VCaP (cell line): ENCODE results near the gene REP15.
"Not testable (repeated sequence)": the region's sequence is repeated elsewhere in the genome, so short reads cannot be mapped to it uniquely, and the experiment has no call there.

Source experiments
- H3K27ac ChIP-seq: fragments of 450-650 bp; 2 replicates; pipeline ENCODE4 v1.5.1; 2017
- CTCF ChIP-seq: fragments of 450-650 bp; conservative IDR thresholded peaks from 2 replicates; pipeline ENCODE4 v1.5.1; 2017; ENCODE audit warnings: mild to moderate bottlenecking, moderate library complexity

Gene REP15

DNA sequence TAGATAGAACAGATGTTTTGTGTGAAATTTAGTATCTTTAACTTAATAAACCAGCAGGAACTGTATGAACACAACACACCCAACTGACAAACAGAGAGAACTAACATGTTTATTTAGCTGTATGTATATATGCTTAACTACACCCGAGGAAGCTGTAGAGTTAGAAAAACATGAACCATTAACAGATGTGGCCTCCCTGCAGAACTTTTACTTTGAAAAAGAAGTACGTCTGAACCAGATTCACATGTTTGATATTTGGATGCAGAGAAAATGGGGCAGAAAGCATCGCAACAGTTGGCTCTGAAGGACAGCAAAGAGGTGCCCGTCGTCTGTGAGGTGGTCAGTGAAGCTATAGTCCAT, at the start of gene REP15:
Gene REP15, plus strand, starts transcription at position 155 of the 360 bp plus-strand sequence. Its CDS starts 116 bp downstream, at position 271.
- no peak for TF ChIP-seq CTCF

GRCh38 chr12:27650011-27650410, 46.2 kb upstream of the REP15 start:
- H3K27ac ChIP-seq, result peak overlapping the region; percentile 46
- TF ChIP-seq CTCF, result no peak

More for the DNA sequence above, at the start of gene REP15:
- no peak within 1 kb of the TSS for H3K27ac ChIP-seq

DNA sequence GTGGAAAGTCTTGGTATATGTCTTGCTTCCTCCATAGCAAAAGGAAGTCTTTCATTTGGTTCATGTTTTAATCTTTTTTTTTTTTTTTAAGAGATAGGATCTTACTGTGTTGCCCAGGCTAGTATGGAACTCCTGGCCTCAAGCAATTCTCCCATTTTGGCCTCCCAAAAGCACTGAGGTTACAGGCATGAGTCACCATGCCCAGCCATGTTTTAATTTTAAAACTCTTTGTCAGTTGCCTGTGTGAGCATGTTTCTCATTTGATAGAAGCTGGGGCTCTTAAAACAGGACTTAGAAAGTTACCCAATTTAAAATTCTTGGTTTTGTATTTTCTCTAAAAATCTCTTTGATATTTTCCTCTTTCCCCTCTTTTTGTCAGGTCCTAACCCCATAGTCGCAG, 45.0 kb upstream of the REP15 start:
- TF ChIP-seq CTCF, result no peak
- peak overlapping the region; percentile 46 for H3K27ac ChIP-seq

DNA sequence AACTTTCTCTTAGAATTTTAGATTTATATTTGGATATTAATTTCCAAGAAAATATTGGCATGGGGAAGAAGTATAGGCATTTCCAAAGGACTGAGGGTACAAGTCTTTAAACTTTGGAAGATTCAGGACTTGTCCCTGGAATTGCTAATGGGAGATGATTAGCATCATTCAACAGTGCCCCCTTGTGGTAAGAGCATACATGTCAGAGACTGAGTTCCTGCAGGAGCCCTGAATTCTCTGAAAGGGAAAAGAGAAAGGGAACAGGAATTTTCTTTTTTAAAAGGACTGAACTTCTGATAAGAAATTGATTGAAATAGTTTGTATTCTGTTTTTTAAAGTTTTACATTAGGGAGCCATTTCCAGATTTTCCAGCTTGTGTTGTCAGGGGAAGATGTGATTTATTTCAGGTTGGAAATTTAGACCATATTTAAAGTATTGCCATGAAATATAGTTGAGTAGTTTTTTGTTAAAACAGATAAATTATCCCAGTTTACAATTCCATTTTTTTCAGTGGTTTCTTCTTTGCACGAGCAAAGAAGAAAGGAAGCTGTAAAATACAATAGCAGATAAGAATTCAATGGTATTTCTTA, 44.0 kb upstream of the REP15 start:
- TF ChIP-seq CTCF, result peak; percentile 95
- H3K27ac ChIP-seq, result no peak overlapping the region

DNA sequence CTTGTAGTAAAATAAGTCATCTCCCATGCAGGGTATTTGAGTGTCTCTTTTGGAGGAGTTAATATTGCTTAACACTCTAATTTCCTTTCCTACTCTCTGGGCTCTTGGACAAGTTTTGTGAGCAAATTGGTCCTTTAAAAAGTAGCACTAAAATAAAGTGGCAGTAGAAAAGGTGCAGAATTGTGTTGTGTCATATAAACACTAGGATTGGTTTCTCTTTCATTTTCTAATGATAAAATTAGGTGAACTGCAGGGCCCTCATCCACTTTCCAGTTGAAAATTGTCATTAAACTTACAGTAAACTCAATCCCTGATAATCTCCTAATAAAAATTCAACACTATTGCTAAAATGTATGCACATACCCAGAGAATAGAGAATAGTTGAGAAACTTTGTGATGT, 42.6 kb upstream of the REP15 start:
- TF ChIP-seq CTCF, result no peak
- no peak overlapping the region for H3K27ac ChIP-seq

DNA sequence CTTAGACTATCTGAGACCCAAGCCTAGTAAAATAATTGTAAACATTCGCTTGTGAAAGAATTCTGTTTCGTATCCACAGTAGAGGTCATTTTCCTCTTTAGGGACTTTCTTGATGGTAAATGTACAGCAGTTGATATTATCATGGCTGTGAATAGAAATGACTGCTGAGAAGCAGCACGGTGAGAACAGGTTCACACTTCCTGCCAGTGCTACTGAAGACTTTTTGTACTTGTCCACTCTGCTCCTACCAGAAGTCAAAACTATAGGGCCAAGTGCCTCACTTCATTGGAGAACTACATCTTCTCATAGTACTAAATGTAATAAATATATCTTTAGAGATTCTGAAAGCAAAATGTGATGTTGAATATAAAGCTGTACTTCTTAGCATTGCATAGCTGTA, 40.8 kb upstream of the REP15 start:
- H3K27ac ChIP-seq, result not testable (repeated sequence)

DNA sequence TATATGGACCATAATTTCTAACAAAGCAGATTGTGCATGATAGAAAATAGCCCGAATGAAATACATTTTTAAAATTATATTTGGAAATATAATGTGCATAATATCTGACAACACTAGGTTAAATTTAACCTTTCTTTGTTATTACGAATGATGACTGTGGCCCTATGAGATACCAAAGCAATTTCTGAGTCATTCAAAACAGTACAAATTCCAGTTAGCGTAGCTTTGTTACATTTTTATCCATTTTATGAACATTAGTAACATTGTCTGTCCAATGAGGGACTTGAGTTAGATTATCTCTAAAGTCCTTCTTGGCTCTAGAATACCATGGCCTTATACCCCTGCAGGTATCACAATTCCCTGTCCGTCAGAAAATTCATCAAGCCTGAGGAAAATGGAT, 39.0 kb upstream of the REP15 start:
- no peak for TF ChIP-seq CTCF
- no peak overlapping the region for H3K27ac ChIP-seq

GRCh38 chr12:27665704-27666103, 30.5 kb upstream of the REP15 start:
- no peak overlapping the region for H3K27ac ChIP-seq
- TF ChIP-seq CTCF, result no peak
